Hepatocyte (in vitro differentiated cells): Measurements from ENCODE around the gene GPRASP2. TPM values are rescaled to one million over a fixed set of nuclear protein-coding genes. Genes with fewer than 3 reads are reported as not detected.

Experiments
- polyA plus RNA-seq: library from polyadenylated mRNA; unstranded; fragments of >200 nt; fragmentation: Nextera tagmentation; extraction: Ambion mirVana; gene quantifications from 2 replicates; pipeline ENCODE4 v1.2.1, GENCODE V29; 2016
- small RNA-seq: library from RNA; depleted of rRNA; stranded (forward); fragments of <200 nt; gene quantifications from one replicate; pipeline ENCODE3, GENCODE V24; 2014
- total RNA-seq: library from RNA; depleted of rRNA; stranded (reverse); fragments of >200 nt; gene quantifications from 2 replicates; pipeline ENCODE4 v1.2.3, GENCODE V29; 2014

Gene GPRASP2
- total and polyA plus RNA-seq, 2 experiments from 2014 or later = 9.3 to 27.6 TPM

Small RNA genes within 50 kb of the gene (small RNA-seq; reads per million reads assigned to genes)
- gene RNU6-589P = not detected

Other genes starting within 250 kb of the GPRASP2 start
- gene TCP11X2, start 240.6 kb upstream of the GPRASP2 start, total RNA-seq = 0.13 and 0.72 TPM in 2 replicates
- 0.12 and 0.39 TPM in 2 replicates for gene TCP11X2, start 240.6 kb upstream of the GPRASP2 start, polyA plus RNA-seq
- 45.4 and 55.3 TPM in 2 replicates for gene TMSB15A, start 195.7 kb upstream of the GPRASP2 start, total RNA-seq
- gene TMSB15A, start 195.7 kb upstream of the GPRASP2 start, polyA plus RNA-seq = 35.1 and 39.0 TPM in 2 replicates
- gene ARMCX5, start 112.9 kb upstream of the GPRASP2 start, total RNA-seq = 16.6 and 20.7 TPM in 2 replicates
- 10.6 and 13.5 TPM in 2 replicates for gene ARMCX5, start 112.9 kb upstream of the GPRASP2 start, polyA plus RNA-seq
- gene GPRASP1, start 61.0 kb upstream of the GPRASP2 start, total RNA-seq = 4.1 and 4.9 TPM in 2 replicates
- gene GPRASP1, start 61.0 kb upstream of the GPRASP2 start, polyA plus RNA-seq = 1.9 and 3.3 TPM in 2 replicates
- gene GPRASP3, start 8.3 kb downstream of the GPRASP2 start, total RNA-seq = 5.9 and 7.5 TPM in 2 replicates
- 1.8 and 3.0 TPM in 2 replicates for gene GPRASP3, start 8.3 kb downstream of the GPRASP2 start, polyA plus RNA-seq
- 1.2 TPM in 1 of 2 replicates, not detected in the other for gene RAB40AL, start 224.8 kb downstream of the GPRASP2 start, total RNA-seq
- gene RAB40AL, start 224.8 kb downstream of the GPRASP2 start, polyA plus RNA-seq = 0.58 and 0.80 TPM in 2 replicates